Fibroblast of the aortic adventitia (primary cell): ENCODE results near the gene SLC2A14. TPM values are rescaled to one million over a fixed set of nuclear protein-coding genes. Genes with fewer than 3 reads are reported as not detected.
"Not testable (repeated sequence)": the region's sequence is repeated elsewhere in the genome, so short reads cannot be mapped to it uniquely, and the experiment has no call there.

Source experiments
- DNase-seq: peaks from one replicate; pipeline ENCODE4 v3.0.0-alpha.2; 2010; ENCODE audit warnings: low read depth
- H3K4me3 ChIP-seq: 2 replicates; pipeline ENCODE4 v1.5.1; 2011; ENCODE audit warnings: low read depth, mild to moderate bottlenecking, control low read depth, low read length, moderate library complexity
- CTCF ChIP-seq: IDR thresholded peaks from 2 replicates; pipeline ENCODE4 v1.5.1; 2011; ENCODE audit warnings: mild to moderate bottlenecking, low read length, control low read depth, inconsistent platforms; ENCODE audit not compliant: insufficient read depth
- total RNA-seq: library from RNA; depleted of rRNA; stranded (reverse); fragments of >200 nt; gene quantifications from 2 replicates; pipeline ENCODE4 v1.2.3, GENCODE V29; 2012; ENCODE audit warnings: low replicate concordance

Gene SLC2A14
- total RNA-seq, 1 donor, result not detected

- no peak overlapping the region for H3K4me3 ChIP-seq
- DNase-seq, result peak; percentile 77
- TF ChIP-seq CTCF, result peak; percentile 95
Measured at GRCh38 chr12:7806863-7807487, 65.7 kb downstream of the SLC2A14 start.

- DNase-seq, H3K4me3 ChIP-seq: not testable (repeated sequence)
Measured at GRCh38 chr12:7806319-7806718, 66.4 kb downstream of the SLC2A14 start.

GRCh38 chr12:7801460-7801859 lies 71.3 kb downstream of the SLC2A14 start:
- TF ChIP-seq CTCF, result no peak
- DNase-seq, result no peak
- no peak overlapping the region for H3K4me3 ChIP-seq

- DNase-seq, H3K4me3 ChIP-seq: not testable (repeated sequence)
Measured at GRCh38 chr12:7798750-7799308, 73.9 kb downstream of the SLC2A14 start.

GRCh38 chr12:7797698-7798398 lies 74.9 kb downstream of the SLC2A14 start:
- DNase-seq, result peak; percentile 56
- H3K4me3 ChIP-seq, result no peak overlapping the region
- TF ChIP-seq CTCF, result no peak

- DNase-seq, H3K4me3 ChIP-seq: not testable (repeated sequence)
Measured at GRCh38 chr12:7797269-7797668, 75.4 kb downstream of the SLC2A14 start.

GRCh38 chr12:7793211-7793610 lies 79.5 kb downstream of the SLC2A14 start:
- H3K4me3 ChIP-seq, result no peak overlapping the region
- TF ChIP-seq CTCF, result no peak

GRCh38 chr12:7788884-7789528 lies 83.7 kb downstream of the SLC2A14 start, which contains the start of gene NANOG:
Gene NANOG (plus strand): TSS chr12:7789402. CDS start chr12:7789615, 213 bp downstream.
- not testable (repeated sequence) for DNase-seq, H3K4me3 ChIP-seq

More at GRCh38 chr12:7793211-7793610, 79.5 kb downstream of the SLC2A14 start:
- no peak for DNase-seq

GRCh38 chr12:7788294-7788660 lies 84.4 kb downstream of the SLC2A14 start:
- no peak overlapping the region for H3K4me3 ChIP-seq
- no peak for DNase-seq
- no peak for TF ChIP-seq CTCF
